HG03520 (cell line): Measurements from ENCODE around the gene TYW1.
"Not testable (repeated sequence)": the region's sequence is repeated elsewhere in the genome, so short reads cannot be mapped to it uniquely, and the experiment has no call there.

ENCODE experiments used
- ATAC-seq: cut with Tn5 transposase; IDR thresholded peaks from one replicate; pipeline ENCODE4 v1.9.1; 2021; ENCODE audit warnings: mild to moderate bottlenecking, moderate library complexity; ENCODE audit not compliant: unreplicated experiment

TYW1 gene

GRCh38 chr7:67114483-67115246 is 118.0 kb downstream of the TYW1 start:
- not testable (repeated sequence) for ATAC-seq

- ATAC-seq, result not testable (repeated sequence)
Observed at GRCh38 chr7:67120491-67120890, 123.9 kb downstream of the TYW1 start.

- ATAC-seq, result not testable (repeated sequence)
Observed at GRCh38 chr7:67128257-67128656, 131.6 kb downstream of the TYW1 start.

GRCh38 chr7:67130766-67131165 is 134.1 kb downstream of the TYW1 start:
- ATAC-seq, result not testable (repeated sequence)

- ATAC-seq, result not testable (repeated sequence)
Observed at GRCh38 chr7:67134912-67135311, 138.3 kb downstream of the TYW1 start.

GRCh38 chr7:67135617-67136486 is 139.2 kb downstream of the TYW1 start:
- not testable (repeated sequence) for ATAC-seq

- ATAC-seq, result not testable (repeated sequence)
Observed at GRCh38 chr7:67137489-67137888, 140.9 kb downstream of the TYW1 start.

- ATAC-seq, result not testable (repeated sequence)
Observed at GRCh38 chr7:67139876-67140275, 143.2 kb downstream of the TYW1 start.

GRCh38 chr7:67141001-67141400 is 144.4 kb downstream of the TYW1 start:
- not testable (repeated sequence) for ATAC-seq

GRCh38 chr7:67143091-67143786 is 146.6 kb downstream of the TYW1 start:
- not testable (repeated sequence) for ATAC-seq

GRCh38 chr7:67145581-67146193 is 149.1 kb downstream of the TYW1 start:
- not testable (repeated sequence) for ATAC-seq

GRCh38 chr7:67149131-67149530 is 152.5 kb downstream of the TYW1 start:
- not testable (repeated sequence) for ATAC-seq

GRCh38 chr7:67154374-67154773 is 157.7 kb downstream of the TYW1 start:
- not testable (repeated sequence) for ATAC-seq

- ATAC-seq, result not testable (repeated sequence)
Observed at GRCh38 chr7:67156064-67156463, 159.4 kb downstream of the TYW1 start.

- not testable (repeated sequence) for ATAC-seq
Observed at GRCh38 chr7:67163285-67163684, 166.7 kb downstream of the TYW1 start.

- ATAC-seq, result peak; percentile 89
Observed at GRCh38 chr7:67171151-67171550, 174.5 kb downstream of the TYW1 start.

GRCh38 chr7:67176730-67177129 is 180.1 kb downstream of the TYW1 start:
- ATAC-seq, result not testable (repeated sequence)

GRCh38 chr7:67178915-67179688 is 182.5 kb downstream of the TYW1 start:
- ATAC-seq, result not testable (repeated sequence)

GRCh38 chr7:67182956-67183750 is 186.5 kb downstream of the TYW1 start:
- ATAC-seq, result not testable (repeated sequence)
